SK-MEL-5 (cell line): ENCODE data around the gene INKA1. TPM values are rescaled to one million over a fixed set of nuclear protein-coding genes. Genes with fewer than 3 reads are reported as not detected.
"Not testable (repeated sequence)": the region's sequence is repeated elsewhere in the genome, so short reads cannot be mapped to it uniquely, and the experiment has no call there.

Source experiments
- DNase-seq: peaks from one replicate; pipeline ENCODE4 v3.0.0-alpha.2; 2016; ENCODE audit warnings: low read depth, low spot score
- in situ Hi-C: cut with HindIII; loops from 2 replicates; pipeline ENCODE4 v1.10.0; 2016; ENCODE audit warnings: low sequenced_read_pairs, high pct_unique_total_duplicates, low pct_unique_long_range_greater_than_20kb
- polyA plus RNA-seq, 2 experiments: library from polyadenylated mRNA; depleted of rRNA; stranded (reverse); fragments of >200 nt; gene quantifications; 2 replicates each; pipeline ENCODE4 v1.2.3, GENCODE V29; 2015
- total RNA-seq: library from RNA; depleted of rRNA; stranded (reverse); fragments of >200 nt; shearing (Covaris generic); gene quantifications from 2 replicates; pipeline ENCODE4 v1.2.3, GENCODE V29; 2014; rRNA removed

The INKA1 gene
- total RNA-seq: 3.4 and 6.9 TPM in 2 replicates
- 2.0 and 4.3 TPM in 2 replicates for polyA plus RNA-seq (2015; cell fraction: cytosol; rRNA removed)
- polyA plus RNA-seq (2015; cell fraction: nucleus; rRNA removed): 1.8 and 2.8 TPM in 2 replicates

DNA sequence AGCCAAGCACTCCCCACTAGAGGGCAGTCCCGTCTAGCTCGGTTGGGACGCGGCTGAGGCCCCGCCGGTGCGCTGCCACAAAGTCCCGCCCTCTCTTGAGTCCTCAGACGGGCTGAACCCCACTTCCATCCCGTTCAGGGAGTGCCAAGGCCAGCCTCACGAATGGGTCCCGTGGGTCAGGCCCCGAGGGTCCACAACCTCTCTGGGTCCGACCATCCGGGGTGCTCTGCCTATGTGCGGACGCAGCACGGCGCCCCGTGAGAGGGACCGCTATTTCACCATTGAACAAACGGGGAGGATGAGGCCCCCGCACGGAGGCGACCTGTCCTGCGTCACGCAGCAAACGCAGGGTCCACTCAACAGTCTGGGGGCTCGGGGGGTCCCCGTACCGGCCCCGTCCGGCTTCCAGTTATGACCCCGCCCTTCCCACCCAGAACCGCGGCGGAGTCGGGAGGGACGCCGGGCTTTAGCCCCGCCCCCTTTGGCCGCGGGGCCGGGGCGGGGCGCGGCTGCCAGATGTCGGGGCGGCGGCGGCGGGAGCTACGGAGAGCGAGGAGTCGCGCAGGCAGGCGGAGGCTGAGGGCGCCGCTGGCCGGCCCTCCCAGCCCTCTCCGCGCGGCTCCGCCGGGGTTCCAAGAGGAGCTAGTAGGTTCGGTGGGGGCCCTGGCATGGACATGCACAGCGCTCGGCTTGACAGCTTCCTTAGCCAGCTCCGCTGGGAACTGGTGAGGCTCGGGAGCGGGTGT lies at the start of gene INKA1:
Gene INKA1, plus strand, starts transcription at position 543 of the 746 bp plus-strand sequence. Its CDS starts 132 bp downstream, at position 675.
- peak; percentile 83 for DNase-seq
- in situ Hi-C loops: no loop called here

- no peak for DNase-seq
- in situ Hi-C loops: no loop called here
Observed at GRCh38 chr3:49754536-49754935, 48.5 kb upstream of the INKA1 start.

- in situ Hi-C loops: no loop called here
- no peak for DNase-seq
Observed at GRCh38 chr3:49756036-49756435, 47.0 kb upstream of the INKA1 start.

GRCh38 chr3:49757197-49757596 lies 45.9 kb upstream of the INKA1 start:
- DNase-seq: no peak
- in situ Hi-C loops: no loop called here

- no peak for DNase-seq
- in situ Hi-C loops: no loop called here
Observed at GRCh38 chr3:49759226-49759625, 43.8 kb upstream of the INKA1 start.

DNA sequence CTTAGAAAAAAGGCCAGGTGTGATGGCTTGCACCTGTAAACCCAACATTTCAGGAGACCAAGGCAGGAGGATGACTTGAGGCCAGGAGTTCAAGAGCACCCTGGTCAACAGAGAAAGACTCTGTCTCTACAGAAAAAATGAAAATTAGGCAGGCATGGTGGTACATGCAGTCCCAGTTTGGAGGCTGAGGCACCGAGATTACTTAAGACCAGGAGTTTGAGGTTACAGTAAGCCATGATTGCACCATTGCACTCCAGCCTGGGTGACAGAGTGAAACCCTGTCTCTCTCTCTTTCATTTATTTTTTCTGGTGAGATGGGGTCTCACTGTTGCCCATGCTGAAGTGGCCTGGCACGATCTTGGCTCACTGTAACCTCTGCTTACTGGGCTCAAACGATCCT lies 41.4 kb upstream of the INKA1 start:
- no peak for DNase-seq
- in situ Hi-C loops: no loop called here

GRCh38 chr3:49763981-49764380 lies 39.1 kb upstream of the INKA1 start:
- in situ Hi-C loops: no loop called here
- DNase-seq: no peak

DNA sequence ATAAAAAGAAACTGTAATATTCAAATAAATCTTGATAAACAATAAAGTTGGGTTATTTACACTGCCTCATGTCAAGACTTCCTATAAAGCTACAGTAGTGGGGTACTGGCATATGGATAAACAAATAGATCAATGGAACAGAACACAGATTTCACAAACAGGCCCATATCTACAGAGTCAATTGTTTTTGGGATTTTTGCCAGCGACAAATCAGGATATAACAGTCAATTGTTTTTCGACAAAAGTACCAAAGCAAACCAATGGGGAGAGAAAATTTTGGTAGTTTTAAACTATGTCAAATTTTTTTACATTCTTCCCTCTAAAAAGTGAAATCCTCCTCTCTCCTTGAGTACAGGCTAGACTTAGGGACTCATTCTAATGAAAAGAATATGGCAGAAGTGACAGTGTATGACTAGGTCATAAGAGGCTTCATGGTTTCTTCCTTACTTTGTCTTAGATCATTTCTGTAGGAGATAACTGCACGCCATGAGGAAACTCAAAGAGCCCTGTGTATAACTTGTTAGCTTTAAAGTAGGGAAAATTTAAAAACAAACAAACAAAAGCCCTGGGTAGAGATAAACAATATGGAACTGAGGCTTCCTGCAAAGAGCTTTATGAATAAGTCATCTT lies 33.7 kb upstream of the INKA1 start:
- no peak for DNase-seq
- in situ Hi-C loops: no loop called here

DNA sequence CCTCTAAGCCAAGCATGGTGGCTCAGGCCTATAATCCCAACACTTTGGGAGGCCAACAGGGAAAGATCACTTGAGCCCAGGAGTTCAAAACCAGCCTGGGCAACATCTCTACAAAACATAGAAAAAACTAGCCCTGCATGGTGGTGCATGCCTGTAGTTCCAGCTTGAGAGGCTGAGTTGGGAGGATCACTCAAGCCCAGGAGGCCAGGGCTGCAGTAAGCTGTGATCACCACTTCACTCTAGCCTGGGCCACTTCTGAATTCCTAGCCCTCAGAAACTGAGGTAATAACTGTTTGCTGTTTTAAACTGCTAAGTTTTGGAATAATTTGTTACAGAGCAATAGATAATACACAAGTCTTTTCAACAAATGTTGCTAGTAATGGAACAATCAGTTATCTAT lies 33.1 kb upstream of the INKA1 start:
- no peak for DNase-seq
- in situ Hi-C loops: no loop called here

DNA sequence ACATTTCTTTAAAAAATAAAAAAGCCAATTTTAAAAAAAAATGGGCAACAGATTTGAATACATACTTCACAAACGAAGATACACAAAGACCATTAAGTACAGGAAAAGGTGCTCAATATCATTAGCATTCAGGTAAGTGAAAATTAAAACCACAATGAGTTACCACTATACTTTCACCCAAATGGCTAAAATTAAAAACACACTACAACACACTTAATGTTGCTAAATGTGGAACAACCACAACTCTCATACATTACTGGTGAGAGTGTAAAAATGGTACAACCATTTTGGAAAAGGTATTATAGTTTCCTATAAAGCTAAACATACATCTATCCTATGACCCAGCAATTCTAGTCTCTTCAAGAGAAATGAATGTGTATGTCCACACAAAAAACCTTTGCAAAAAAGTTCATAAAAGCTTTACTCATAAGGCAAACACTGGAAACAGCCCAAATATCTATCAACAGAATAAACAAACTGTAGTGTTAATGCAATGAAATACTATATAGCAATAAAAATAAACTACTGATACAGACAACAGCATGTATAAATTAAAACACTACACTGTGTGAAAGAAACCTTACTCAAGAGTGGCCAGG lies 31.6 kb upstream of the INKA1 start:
- in situ Hi-C loops: no loop called here
- DNase-seq: no peak

DNA sequence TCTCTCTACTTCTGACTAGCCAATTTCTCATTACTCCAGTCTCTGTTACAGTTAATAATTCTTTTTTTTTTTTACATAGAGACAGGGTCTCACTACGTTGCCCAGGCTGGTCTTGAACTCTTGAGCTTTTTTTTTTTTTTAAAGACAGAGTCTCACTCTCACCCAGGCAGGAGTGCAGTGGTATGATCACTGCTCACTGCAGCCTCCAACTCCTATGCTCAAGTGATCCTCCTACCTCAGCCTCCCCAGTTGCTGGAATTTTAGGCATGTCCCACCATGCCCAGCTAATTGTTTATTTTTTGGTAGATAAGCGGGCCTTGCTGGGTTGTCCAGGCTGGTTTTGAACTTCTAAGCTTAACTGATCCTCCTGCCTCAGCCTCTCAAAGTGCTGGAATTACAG lies 30.4 kb upstream of the INKA1 start:
- in situ Hi-C loops: no loop called here

GRCh38 chr3:49775538-49775937 lies 27.5 kb upstream of the INKA1 start:
- in situ Hi-C loops: no loop called here
- no peak for DNase-seq

More for the DNA sequence above, 30.4 kb upstream of the INKA1 start:
- DNase-seq: no peak

GRCh38 chr3:49776101-49776500 lies 27.0 kb upstream of the INKA1 start:
- in situ Hi-C loops, DNase-seq: not testable (repeated sequence)

- in situ Hi-C loops: no loop called here
- DNase-seq: peak; percentile 36
Observed at GRCh38 chr3:49779358-49780079, 23.5 kb upstream of the INKA1 start.

GRCh38 chr3:49780080-49780974 lies 22.7 kb upstream of the INKA1 start:
- in situ Hi-C loops: no loop called here

DNA sequence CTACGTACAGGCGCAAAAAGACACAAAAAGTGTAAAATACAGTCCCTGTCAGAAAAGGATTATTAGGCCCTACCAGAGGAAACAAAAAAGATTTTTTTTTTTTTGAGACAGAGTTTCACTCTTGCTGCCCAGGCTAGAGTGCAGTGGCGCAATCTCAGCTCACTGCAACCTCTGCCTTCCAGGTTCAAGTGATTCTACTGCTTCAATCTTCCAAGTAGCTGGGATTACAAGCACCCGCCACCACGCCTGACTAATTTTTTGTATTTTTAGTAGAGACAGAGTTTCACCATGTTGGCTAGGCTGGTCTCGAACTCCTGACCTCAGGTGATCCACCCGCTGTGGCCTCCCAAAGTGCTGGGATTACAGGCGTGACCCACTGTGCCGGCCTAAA lies 22.1 kb upstream of the INKA1 start:
- DNase-seq, in situ Hi-C loops: not testable (repeated sequence)

More at GRCh38 chr3:49780080-49780974, 22.7 kb upstream of the INKA1 start:
- peak; percentile 25 for DNase-seq
